Stomach (tissue), 8 donors: ENCODE measurements around the gene TTC17. TPM values are rescaled to one million over a fixed set of nuclear protein-coding genes. Genes with fewer than 3 reads are reported as not detected.

Source experiments
- polyA plus RNA-seq, 3 donors: library from polyadenylated mRNA; stranded (reverse); fragments of 200-250 nt; gene quantifications; one replicate each; pipeline ENCODE4 v1.2.3, GENCODE V29; 2013
- small RNA-seq, 4 donors: library from RNA; depleted of rRNA; stranded (forward); fragments of <200 nt; gene quantifications; one replicate each; pipeline ENCODE3, GENCODE V24; 2016
- total RNA-seq, 5 donors: library from RNA; depleted of rRNA; stranded (reverse); fragments of >200 nt; gene quantifications; one replicate each; pipeline versions ENCODE4 v1.1.0 to v1.2.3, GENCODE V29; 2014 to 2016
- donor health status: healthy with polysubstance abuse.
- donor health status: Bipolar disorder and iron deficiency.
- donor health status: healthy.

The TTC17 gene
- total and polyA plus RNA-seq, 8 donors = 9.0 to 228 (median 66.5) TPM

Small RNA genes within 50 kb of the gene (small RNA-seq; reads per million reads assigned to genes)
- gene RF00019 (0 reads per million in 4 donors), gene RN7SKP287 (0 reads per million in 4 donors)

Other genes with a start within 250 kb of the TTC17 start
- gene API5, start 46.9 kb upstream of the TTC17 start, total RNA-seq = 100 to 1,000 TPM in 2 of 5 donors, 10 to 100 TPM in 3; 30.3 to 138 (median 60.3) TPM
- gene API5, start 46.9 kb upstream of the TTC17 start, polyA plus RNA-seq = 10 to 100 TPM; 28.3 to 39.6 (median 33.6) TPM